Tibial nerve (tissue), 4 donors: ENCODE results near the gene MED12L.

Experiments used
- CTCF ChIP-seq, 5 experiments: fragments of 200-600 bp in 3 of 5; fragments of 450-650 bp in 2 of 5; sonication (generic) in 3 of 5; IDR thresholded peaks; one replicate each; pipeline ENCODE4 v1.5.1; 2016 to 2019; ENCODE audit warnings: antibody characterized with exemption in 5 of 5, mild to moderate bottlenecking in 3 of 5, moderate library complexity in 2 of 5
- EP300 ChIP-seq, 2 donors: sonication (generic); formaldehyde crosslinking; IDR thresholded peaks; one replicate each; pipeline ENCODE4 v1.6.1; 2017; ENCODE audit warnings: antibody characterized with exemption in 2 of 2, mild to moderate bottlenecking in 1 of 2
- POLR2A ChIP-seq, 2 donors: fragments of 450-650 bp; IDR thresholded peaks; one replicate each; pipeline ENCODE4 v1.6.1; 2017; ENCODE audit warnings: antibody characterized with exemption in 2 of 2, mild to moderate bottlenecking in 2 of 2, moderate library complexity in 2 of 2

GRCh38 chr3:151387842-151388241 lies 302.4 kb downstream of the MED12L start:
- no peak for TF ChIP-seq CTCF (IDR thresholded peaks at IDR 0.05)
- no peak for TF ChIP-seq POLR2A (IDR thresholded peaks at IDR 0.05)
- TF ChIP-seq EP300 (IDR thresholded peaks at IDR 0.05) = peak in 1 of 2 donors; percentile 39
